ENCODE data around the gene ARPP21.

DNA sequence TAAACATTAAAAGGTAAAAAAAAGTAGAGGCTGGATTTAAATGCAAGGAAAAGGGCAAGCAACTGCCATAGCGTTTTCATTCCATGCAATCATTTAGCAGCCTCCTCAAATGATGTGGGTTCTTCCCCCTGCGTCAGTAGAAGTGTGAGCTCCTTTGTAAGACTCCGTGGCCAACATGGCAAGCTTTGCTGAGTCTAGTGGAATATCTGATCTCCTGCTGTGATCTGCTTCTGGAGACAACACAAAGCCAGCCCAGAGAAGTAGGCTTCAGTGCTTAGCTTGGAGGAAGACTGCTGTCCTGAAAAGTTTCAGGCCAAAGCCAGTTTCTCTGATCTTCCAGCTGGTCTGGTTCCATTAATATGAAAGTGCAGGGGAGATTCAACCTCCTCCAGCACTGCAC lies 70.4 kb downstream of the ARPP21 start:
- no peak for TF ChIP-seq GATA3 (IDR thresholded peaks at IDR 0.05; ENCODE audit: low read depth, low read length)
- no peak for TF ChIP-seq GATA2 (IDR thresholded peaks at IDR 0.05; ENCODE audit: low read depth, low read length)
